H9 (cell line): ENCODE results near the gene RGS9. TPM values are rescaled to one million over a fixed set of nuclear protein-coding genes. Genes with fewer than 3 reads are reported as not detected.

ENCODE experiments used
- DNase-seq: peaks from one replicate; pipeline ENCODE4 v3.0.0-alpha.2; 2017
- H2AFZ ChIP-seq: one replicate; pipeline ENCODE4 v1.6.1; 2013; ENCODE audit warnings: mild to moderate bottlenecking, low read length, control low read depth, moderate library complexity
- H2AK5ac ChIP-seq: 2 replicates; pipeline ENCODE4 v1.6.1; 2013; ENCODE audit warnings: low read length, control low read depth, mixed read lengths; ENCODE audit not compliant: insufficient read length
- H2BK120ac ChIP-seq: one replicate; pipeline ENCODE4 v1.6.1; 2013; ENCODE audit warnings: low read depth, mild to moderate bottlenecking, low read length, control low read depth, inconsistent platforms; ENCODE audit not compliant: poor library complexity, severe bottlenecking
- H2BK12ac ChIP-seq: 2 replicates; pipeline ENCODE4 v1.6.1; 2013; ENCODE audit warnings: low read length, control low read depth, mixed read lengths, low read depth; ENCODE audit not compliant: insufficient read length
- H2BK15ac ChIP-seq: 2 replicates; pipeline ENCODE4 v1.6.1; 2013; ENCODE audit warnings: low read depth, low read length, control low read depth
- H2BK20ac ChIP-seq: one replicate; pipeline ENCODE4 v1.6.1; 2013; ENCODE audit warnings: low read depth, mild to moderate bottlenecking, low read length, control low read depth, inconsistent platforms; ENCODE audit not compliant: poor library complexity, severe bottlenecking
- H2BK5ac ChIP-seq: 2 replicates; pipeline ENCODE4 v1.6.1; 2013; ENCODE audit warnings: low read length, control low read depth, mixed read lengths; ENCODE audit not compliant: insufficient read length
- H3K14ac ChIP-seq: 2 replicates; pipeline ENCODE4 v1.6.1; 2013; ENCODE audit warnings: low read length, control low read depth; ENCODE audit not compliant: insufficient read depth
- H3K18ac ChIP-seq: 2 replicates; pipeline ENCODE4 v1.6.1; 2013; ENCODE audit warnings: low read depth, mild to moderate bottlenecking, mixed read lengths, low read length, control low read depth; ENCODE audit not compliant: insufficient read length
- H3K23ac ChIP-seq: 2 replicates; pipeline ENCODE4 v1.6.1; 2013; ENCODE audit warnings: low read length, control low read depth, mixed read lengths, low read depth; ENCODE audit not compliant: insufficient read length
- H3K23me2 ChIP-seq: 2 replicates; pipeline ENCODE4 v1.6.1; 2013; ENCODE audit warnings: low read depth, mild to moderate bottlenecking, mixed read lengths, low read length, control low read depth; ENCODE audit not compliant: insufficient read length, poor library complexity, severe bottlenecking
- H3K27ac ChIP-seq: 2 replicates; pipeline ENCODE4 v1.5.1; 2013; ENCODE audit warnings: low read length, control low read depth, mixed read lengths, low read depth; ENCODE audit not compliant: insufficient read length
- H3K27me3 ChIP-seq: 2 replicates; pipeline ENCODE4 v1.6.1; 2013; ENCODE audit warnings: low read length, control low read depth, inconsistent platforms; ENCODE audit not compliant: insufficient read depth
- H3K4ac ChIP-seq: 2 replicates; pipeline ENCODE4 v1.6.1; 2013; ENCODE audit warnings: low read depth, mild to moderate bottlenecking, control low read depth, inconsistent platforms, low read length, moderate library complexity
- H3K4me1 ChIP-seq: 2 replicates; pipeline ENCODE4 v1.6.1; 2013; ENCODE audit warnings: low read length, control low read depth, inconsistent platforms; ENCODE audit not compliant: insufficient read depth
- H3K4me2 ChIP-seq: 2 replicates; pipeline ENCODE4 v1.6.1; 2013; ENCODE audit warnings: low read length, control low read depth, mixed read lengths; ENCODE audit not compliant: insufficient read length, insufficient read depth
- H3K56ac ChIP-seq: 2 replicates; pipeline ENCODE4 v1.6.1; 2013; ENCODE audit warnings: low read depth, mild to moderate bottlenecking, mixed read lengths, low read length, control low read depth; ENCODE audit not compliant: insufficient read length
- H3K79me1 ChIP-seq: 2 replicates; pipeline ENCODE4 v1.6.1; 2013; ENCODE audit warnings: low read depth, mild to moderate bottlenecking, moderate library complexity, low read length, control low read depth, inconsistent platforms; ENCODE audit not compliant: insufficient read depth, poor library complexity, severe bottlenecking
- H3K79me2 ChIP-seq: 2 replicates; pipeline ENCODE4 v1.6.1; 2013; ENCODE audit warnings: low read length, control low read depth, inconsistent platforms; ENCODE audit not compliant: insufficient read depth
- H3K9ac ChIP-seq: 2 replicates; pipeline ENCODE4 v1.6.1; 2013; ENCODE audit warnings: low read length, control low read depth, mixed read lengths; ENCODE audit not compliant: insufficient read length; ENCODE audit errors: extremely low read depth
- H3K9me3 ChIP-seq: one replicate; pipeline ENCODE4 v1.6.1; 2013; ENCODE audit warnings: low read depth, low read length, inconsistent platforms; ENCODE audit not compliant: control insufficient read depth
- H3T11ph ChIP-seq: one replicate; pipeline ENCODE4 v1.6.1; 2013; ENCODE audit warnings: mild to moderate bottlenecking, low read length, control low read depth, inconsistent platforms
- H4K20me1 ChIP-seq: one replicate; pipeline ENCODE4 v1.6.1; 2013; ENCODE audit not compliant: control insufficient read depth, insufficient read length, insufficient read depth
- H4K5ac ChIP-seq: 2 replicates; pipeline ENCODE4 v1.6.1; 2013; ENCODE audit warnings: low read depth, mild to moderate bottlenecking, mixed read lengths, low read length, control low read depth; ENCODE audit not compliant: insufficient read length
- H4K8ac ChIP-seq: replicated peaks from 2 replicates; pipeline ENCODE4 v1.6.1; 2013; ENCODE audit warnings: low read length, control low read depth, mixed read lengths, low read depth; ENCODE audit not compliant: insufficient read length
- H4K91ac ChIP-seq: 2 replicates; pipeline ENCODE4 v1.6.1; 2013; ENCODE audit warnings: low read depth, mild to moderate bottlenecking, moderate library complexity, mixed read lengths, low read length, control low read depth; ENCODE audit not compliant: insufficient read length
- H3K27ac Mint-ChIP-seq, 3 experiments: 2 replicates in 2 of 3; 3 replicates in 1 of 3; pipeline ENCODE4 v1.8.0; 2020 to 2021; ENCODE audit warnings: mixed read lengths in 3 of 3, mild to moderate bottlenecking in 1 of 3, moderate library complexity in 1 of 3
- H3K27me3 Mint-ChIP-seq: 2 replicates; pipeline ENCODE4 v1.8.0; 2021; ENCODE audit warnings: low read depth, mild to moderate bottlenecking, moderate library complexity, mixed read lengths
- H3K36me3 Mint-ChIP-seq, 3 experiments: 2 replicates in 2 of 3; 3 replicates in 1 of 3; pipeline ENCODE4 v1.8.0; 2020 to 2021; ENCODE audit warnings: low read depth in 3 of 3, mixed read lengths in 3 of 3; ENCODE audit not compliant: insufficient read depth in 1 of 3
- H3K4me1 Mint-ChIP-seq, 2 experiments: 2 replicates each; pipeline ENCODE4 v1.8.0; 2020; ENCODE audit warnings: mixed read lengths in 2 of 2
- H3K4me3 Mint-ChIP-seq, 2 experiments: 2 replicates in 1 of 2; 3 replicates in 1 of 2; pipeline ENCODE4 v1.8.0; 2020 to 2021; ENCODE audit warnings: mild to moderate bottlenecking in 2 of 2, mixed read lengths in 2 of 2, moderate library complexity in 1 of 2
- H3K9me3 Mint-ChIP-seq, 2 experiments: 2 replicates in 1 of 2; 3 replicates in 1 of 2; pipeline ENCODE4 v1.8.0; 2020; ENCODE audit warnings: mild to moderate bottlenecking in 2 of 2, mixed read lengths in 2 of 2, moderate library complexity in 1 of 2
- WGBS: extraction: QIAGEN DNeasy Blood & Tissue Kit; methylation state at CpG from one replicate; pipeline ENCODE4 v1.1.7; 2013; ENCODE audit warnings: missing lambda C conversion rate, low lambda C conversion rate, mixed read lengths; ENCODE audit not compliant: insufficient read length; ENCODE audit errors: extremely low coverage; 5-methylcytosine and 5-hydroxymethylcytosine counted together
- total RNA-seq: library from RNA; stranded (reverse); gene quantifications from 2 replicates; pipeline ENCODE4 v1.2.1, GENCODE V29; 2021
- TF ChIP-seq, protein P1 (sequence below): fragments of 200-600 bp; sonication (generic); conservative IDR thresholded peaks from 3 replicates; pipeline ENCODE4 v1.8.0; 2021; ENCODE audit warnings: antibody characterized with exemption, mild to moderate bottlenecking

RGS9 gene
- total RNA-seq, 1 experiment from 2014 or later: 12.0 TPM

DNA sequence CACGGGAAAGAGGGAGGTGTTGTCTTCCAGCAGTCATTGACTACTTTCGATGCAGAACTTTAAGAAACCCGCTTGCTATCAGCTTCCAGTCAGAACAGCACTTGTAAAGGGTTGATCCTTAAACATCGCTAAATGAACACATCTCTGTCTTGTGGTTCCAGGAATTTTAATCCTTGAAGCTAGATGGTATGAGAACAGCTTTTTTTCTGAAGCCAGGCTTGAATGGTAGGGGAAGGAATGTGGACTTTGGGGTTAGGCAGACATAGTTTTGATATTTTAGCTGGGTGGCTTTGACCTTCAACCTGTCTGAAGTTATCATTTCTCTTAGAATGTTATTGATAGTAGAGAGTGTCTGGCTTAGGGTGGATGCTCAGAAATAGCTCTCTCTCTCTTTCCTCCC, 81.1 kb downstream of the RGS9 start:
- no peak overlapping the region for H2BK15ac ChIP-seq
- no peak overlapping the region for H2AK5ac ChIP-seq
- H3K4me1 ChIP-seq: no peaks in the 10 kb centered on the region
- H3K14ac ChIP-seq: no peak overlapping the region
- no peak overlapping the region for H3K27ac ChIP-seq
- H3K9ac ChIP-seq: no peak overlapping the region
- no peak overlapping the region for H3K23ac ChIP-seq
- no peak overlapping the region for H2BK120ac ChIP-seq
- H2BK12ac ChIP-seq: no peak overlapping the region
- no peak overlapping the region for H2BK20ac ChIP-seq
- no peaks in the 10 kb centered on the region for H3K9me3 ChIP-seq
- TF ChIP-seq, protein P1, sequence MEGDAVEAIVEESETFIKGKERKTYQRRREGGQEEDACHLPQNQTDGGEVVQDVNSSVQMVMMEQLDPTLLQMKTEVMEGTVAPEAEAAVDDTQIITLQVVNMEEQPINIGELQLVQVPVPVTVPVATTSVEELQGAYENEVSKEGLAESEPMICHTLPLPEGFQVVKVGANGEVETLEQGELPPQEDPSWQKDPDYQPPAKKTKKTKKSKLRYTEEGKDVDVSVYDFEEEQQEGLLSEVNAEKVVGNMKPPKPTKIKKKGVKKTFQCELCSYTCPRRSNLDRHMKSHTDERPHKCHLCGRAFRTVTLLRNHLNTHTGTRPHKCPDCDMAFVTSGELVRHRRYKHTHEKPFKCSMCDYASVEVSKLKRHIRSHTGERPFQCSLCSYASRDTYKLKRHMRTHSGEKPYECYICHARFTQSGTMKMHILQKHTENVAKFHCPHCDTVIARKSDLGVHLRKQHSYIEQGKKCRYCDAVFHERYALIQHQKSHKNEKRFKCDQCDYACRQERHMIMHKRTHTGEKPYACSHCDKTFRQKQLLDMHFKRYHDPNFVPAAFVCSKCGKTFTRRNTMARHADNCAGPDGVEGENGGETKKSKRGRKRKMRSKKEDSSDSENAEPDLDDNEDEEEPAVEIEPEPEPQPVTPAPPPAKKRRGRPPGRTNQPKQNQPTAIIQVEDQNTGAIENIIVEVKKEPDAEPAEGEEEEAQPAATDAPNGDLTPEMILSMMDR: no peak
- H3K27me3 ChIP-seq: no peaks in the 10 kb centered on the region
- H3T11ph ChIP-seq: no peak overlapping the region
- no peak overlapping the region for H3K27ac Mint-ChIP-seq
- no peaks in the 10 kb centered on the region for H3K9me3 Mint-ChIP-seq
- no peaks in the 10 kb centered on the region for H3K23me2 ChIP-seq
- no peaks in the 10 kb centered on the region for H3K36me3 Mint-ChIP-seq
- H3K4me2 ChIP-seq: no peak overlapping the region
- no peak overlapping the region for H3K56ac ChIP-seq
- H2AFZ ChIP-seq: no peak overlapping the region
- H3K27me3 Mint-ChIP-seq: no peaks in the 10 kb centered on the region; the same call in 1 of the 2 replicates
- no peaks in the 10 kb centered on the region for H4K20me1 ChIP-seq
- WGBS: no CpG with 5 or more reads among the region's 4 CpGs
- no peaks in the 10 kb centered on the region for H3K79me2 ChIP-seq
- H3K18ac ChIP-seq: no peak overlapping the region
- H4K8ac ChIP-seq: no peak overlapping the region
- no peak overlapping the region for H3K4ac ChIP-seq
- DNase-seq: no peak
- H3K4me1 Mint-ChIP-seq: no peaks in the 10 kb centered on the region
- H3K4me3 Mint-ChIP-seq: no peak overlapping the region
- H4K5ac ChIP-seq: no peak overlapping the region
- H4K91ac ChIP-seq: no peak overlapping the region
- H2BK5ac ChIP-seq: no peak overlapping the region
- H3K79me1 ChIP-seq: no peaks in the 10 kb centered on the region
